ENCODE data around the gene TMPRSS6. TPM values are rescaled to one million over a fixed set of nuclear protein-coding genes. Genes with fewer than 3 reads are reported as not detected.

Gene TMPRSS6
- total and polyA plus RNA-seq, 2 of the 13 experiments (the other 11 are each of a cell fraction or from before 2014, with no cell fraction given): 4.2 to 4.8 TPM

GRCh38 chr22:37109242-37109917 lies at the start of gene TMPRSS6 (continued):
- TF ChIP-seq, protein P1, sequence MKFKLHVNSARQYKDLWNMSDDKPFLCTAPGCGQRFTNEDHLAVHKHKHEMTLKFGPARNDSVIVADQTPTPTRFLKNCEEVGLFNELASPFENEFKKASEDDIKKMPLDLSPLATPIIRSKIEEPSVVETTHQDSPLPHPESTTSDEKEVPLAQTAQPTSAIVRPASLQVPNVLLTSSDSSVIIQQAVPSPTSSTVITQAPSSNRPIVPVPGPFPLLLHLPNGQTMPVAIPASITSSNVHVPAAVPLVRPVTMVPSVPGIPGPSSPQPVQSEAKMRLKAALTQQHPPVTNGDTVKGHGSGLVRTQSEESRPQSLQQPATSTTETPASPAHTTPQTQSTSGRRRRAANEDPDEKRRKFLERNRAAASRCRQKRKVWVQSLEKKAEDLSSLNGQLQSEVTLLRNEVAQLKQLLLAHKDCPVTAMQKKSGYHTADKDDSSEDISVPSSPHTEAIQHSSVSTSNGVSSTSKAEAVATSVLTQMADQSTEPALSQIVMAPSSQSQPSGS (CRISPR knock-in tag; IDR thresholded peaks at IDR 0.05): no peak; the same call in 1 of the 2 replicates
- no peak for TF ChIP-seq ZNF431 (CRISPR knock-in tag; IDR thresholded peaks at IDR 0.05; ENCODE audit: borderline replicate concordance, low read depth)
- no peak; the same call in 1 of the 2 replicates for TF ChIP-seq MXD4 (CRISPR knock-in tag; IDR thresholded peaks at IDR 0.05)
- no peak for TF ChIP-seq AHDC1 (CRISPR knock-in tag; IDR thresholded peaks at IDR 0.05; ENCODE audit: borderline replicate concordance)
- no peak for TF ChIP-seq GATA4 (IDR thresholded peaks at IDR 0.05; ENCODE audit: borderline replicate concordance, low read depth)
- TF ChIP-seq, protein P2, sequence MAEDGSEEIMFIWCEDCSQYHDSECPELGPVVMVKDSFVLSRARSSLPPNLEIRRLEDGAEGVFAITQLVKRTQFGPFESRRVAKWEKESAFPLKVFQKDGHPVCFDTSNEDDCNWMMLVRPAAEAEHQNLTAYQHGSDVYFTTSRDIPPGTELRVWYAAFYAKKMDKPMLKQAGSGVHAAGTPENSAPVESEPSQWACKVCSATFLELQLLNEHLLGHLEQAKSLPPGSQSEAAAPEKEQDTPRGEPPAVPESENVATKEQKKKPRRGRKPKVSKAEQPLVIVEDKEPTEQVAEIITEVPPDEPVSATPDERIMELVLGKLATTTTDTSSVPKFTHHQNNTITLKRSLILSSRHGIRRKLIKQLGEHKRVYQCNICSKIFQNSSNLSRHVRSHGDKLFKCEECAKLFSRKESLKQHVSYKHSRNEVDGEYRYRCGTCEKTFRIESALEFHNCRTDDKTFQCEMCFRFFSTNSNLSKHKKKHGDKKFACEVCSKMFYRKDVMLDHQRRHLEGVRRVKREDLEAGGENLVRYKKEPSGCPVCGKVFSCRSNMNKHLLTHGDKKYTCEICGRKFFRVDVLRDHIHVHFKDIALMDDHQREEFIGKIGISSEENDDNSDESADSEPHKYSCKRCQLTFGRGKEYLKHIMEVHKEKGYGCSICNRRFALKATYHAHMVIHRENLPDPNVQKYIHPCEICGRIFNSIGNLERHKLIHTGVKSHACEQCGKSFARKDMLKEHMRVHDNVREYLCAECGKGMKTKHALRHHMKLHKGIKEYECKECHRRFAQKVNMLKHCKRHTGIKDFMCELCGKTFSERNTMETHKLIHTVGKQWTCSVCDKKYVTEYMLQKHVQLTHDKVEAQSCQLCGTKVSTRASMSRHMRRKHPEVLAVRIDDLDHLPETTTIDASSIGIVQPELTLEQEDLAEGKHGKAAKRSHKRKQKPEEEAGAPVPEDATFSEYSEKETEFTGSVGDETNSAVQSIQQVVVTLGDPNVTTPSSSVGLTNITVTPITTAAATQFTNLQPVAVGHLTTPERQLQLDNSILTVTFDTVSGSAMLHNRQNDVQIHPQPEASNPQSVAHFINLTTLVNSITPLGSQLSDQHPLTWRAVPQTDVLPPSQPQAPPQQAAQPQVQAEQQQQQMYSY (CRISPR knock-in tag; IDR thresholded peaks at IDR 0.05): no peak
- no peak for TF ChIP-seq CHD4 (IDR thresholded peaks at IDR 0.05; ENCODE audit: borderline replicate concordance, low read length)
- TF ChIP-seq, protein P3, sequence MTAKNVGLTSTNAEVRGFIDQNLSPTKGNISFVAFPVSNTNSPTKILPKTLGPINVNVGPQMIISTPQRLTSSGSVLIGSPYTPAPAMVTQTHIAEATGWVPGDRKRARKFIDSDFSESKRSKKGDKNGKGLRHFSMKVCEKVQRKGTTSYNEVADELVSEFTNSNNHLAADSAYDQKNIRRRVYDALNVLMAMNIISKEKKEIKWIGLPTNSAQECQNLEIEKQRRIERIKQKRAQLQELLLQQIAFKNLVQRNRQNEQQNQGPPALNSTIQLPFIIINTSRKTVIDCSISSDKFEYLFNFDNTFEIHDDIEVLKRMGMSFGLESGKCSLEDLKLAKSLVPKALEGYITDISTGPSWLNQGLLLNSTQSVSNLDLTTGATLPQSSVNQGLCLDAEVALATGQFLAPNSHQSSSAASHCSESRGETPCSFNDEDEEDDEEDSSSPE (CRISPR knock-in tag; IDR thresholded peaks at IDR 0.05): peak; percentile 39; the same call in 1 of the 2 replicates
- TF ChIP-seq GFI1 (CRISPR knock-in tag; IDR thresholded peaks at IDR 0.05; ENCODE audit: borderline replicate concordance): no peak; the same call in 1 of the 2 replicates
- TF ChIP-seq MNT (IDR thresholded peaks at IDR 0.05): no peak
- TF ChIP-seq ZNF33A (CRISPR knock-in tag; IDR thresholded peaks at IDR 0.05; ENCODE audit: borderline replicate concordance): no peak
- 0 out of 2 replicates have a peak, but pooled peaks have one; percentile 65 for TF ChIP-seq ZNF350 (CRISPR knock-in tag; IDR thresholded peaks at IDR 0.05; ENCODE audit: borderline replicate concordance, low read depth)
- no peak for TF ChIP-seq RFX5 (IDR thresholded peaks at IDR 0.05; ENCODE audit: low read depth, low read length)
- 0 out of 2 replicates have a peak, but pooled peaks have one; percentile 43 for TF ChIP-seq SNAI1 (CRISPR knock-in tag; IDR thresholded peaks at IDR 0.05; ENCODE audit: borderline replicate concordance)
